Measurements from ENCODE around the gene FOXA2.

GRCh38 chr20:22561965-22562577, 22.3 kb downstream of the FOXA2 start:
- no peak for TF ChIP-seq CTCF (conservative IDR thresholded peaks at IDR 0.05 in 1 of 2, IDR thresholded peaks at IDR 0.05 in 1 of 2; ENCODE audit: low read depth in 1 of 2, low read length in 2 of 2)
- TF ChIP-seq EZH2 (IDR thresholded peaks at IDR 0.05; ENCODE audit: low read length, missing control alignments): no peak

Data from fibroblast of lung (primary cell).